Neural crest cell (in vitro differentiated cells): ENCODE data around the gene RALGAPA2. TPM values are rescaled to one million over a fixed set of nuclear protein-coding genes. Genes with fewer than 3 reads are reported as not detected.

ENCODE experiments used
- DNase-seq: peaks from one replicate; pipeline ENCODE4 v3.0.0; 2021; ENCODE audit warnings: low read depth, mixed read lengths, low spot score
- H3K27ac Mint-ChIP-seq: one replicate; pipeline ENCODE4 v1.8.0; 2021; ENCODE audit warnings: mild to moderate bottlenecking, mixed read lengths; ENCODE audit not compliant: unreplicated experiment
- H3K27me3 Mint-ChIP-seq: 2 replicates; pipeline ENCODE4 v1.8.0; 2021; ENCODE audit warnings: low read depth, mild to moderate bottlenecking, mixed read lengths
- H3K36me3 Mint-ChIP-seq: 2 replicates; pipeline ENCODE4 v1.8.0; 2021; ENCODE audit warnings: low read depth, mild to moderate bottlenecking, mixed read lengths
- H3K4me1 Mint-ChIP-seq: 2 replicates; pipeline ENCODE4 v1.8.0; 2021; ENCODE audit warnings: mixed read lengths
- H3K4me3 Mint-ChIP-seq: one replicate; pipeline ENCODE4 v1.8.0; 2021; ENCODE audit warnings: mild to moderate bottlenecking, mixed read lengths
- H3K9me3 Mint-ChIP-seq: 2 replicates; pipeline ENCODE4 v1.8.0; 2021; ENCODE audit warnings: mixed read lengths
- CTCF ChIP-seq: fragments of 200-600 bp; sonication (generic); conservative IDR thresholded peaks from 2 replicates; pipeline ENCODE4 v1.5.0; 2021; ENCODE audit warnings: antibody characterized with exemption, mild to moderate bottlenecking
- total RNA-seq: library from RNA; stranded (reverse); gene quantifications from 2 replicates; pipeline ENCODE4 v1.2.1, GENCODE V29; 2021

Gene RALGAPA2
- total RNA-seq, 1 donor from 2014 or later: 29.3 TPM

- Mint-ChIP-seq H3K27me3 (no peaks in the 10 kb centered on the region), H3K9me3 (no peaks in the 10 kb centered on the region), H3K4me1 (no peaks in the 10 kb centered on the region), H3K4me3 (no peak overlapping the region), H3K36me3 (peaks cover 18% of the 10 kb centered on the region), H3K27ac (no peak overlapping the region)
- no peak for TF ChIP-seq CTCF
- DNase-seq: no peak
Measured at GRCh38 chr20:20632644-20633043, 79.8 kb downstream of the RALGAPA2 start.

GRCh38 chr20:20630551-20630950 is 81.9 kb downstream of the RALGAPA2 start:
- H3K36me3 Mint-ChIP-seq: peaks cover 22% of the 10 kb centered on the region
- no peaks in the 10 kb centered on the region for H3K27me3 Mint-ChIP-seq
- no peak for TF ChIP-seq CTCF
- H3K4me3 Mint-ChIP-seq: no peak overlapping the region
- no peaks in the 10 kb centered on the region for H3K4me1 Mint-ChIP-seq
- DNase-seq: no peak
- H3K27ac Mint-ChIP-seq: no peak overlapping the region
- no peaks in the 10 kb centered on the region for H3K9me3 Mint-ChIP-seq

- Mint-ChIP-seq H3K4me1 (no peaks in the 10 kb centered on the region), H3K36me3 (peaks cover 19% of the 10 kb centered on the region), H3K27me3 (no peaks in the 10 kb centered on the region), H3K4me3 (no peak overlapping the region), H3K9me3 (no peaks in the 10 kb centered on the region), H3K27ac (no peak overlapping the region)
- no peak for DNase-seq
- TF ChIP-seq CTCF: no peak
Measured at GRCh38 chr20:20629556-20630188, 82.8 kb downstream of the RALGAPA2 start.

- H3K36me3 Mint-ChIP-seq: peaks cover 12% of the 10 kb centered on the region
- DNase-seq: no peak
- no peaks in the 10 kb centered on the region for H3K4me1 Mint-ChIP-seq
- no peak for TF ChIP-seq CTCF
- no peak overlapping the region for H3K4me3 Mint-ChIP-seq
- H3K27me3 Mint-ChIP-seq: no peaks in the 10 kb centered on the region
- no peaks in the 10 kb centered on the region for H3K9me3 Mint-ChIP-seq
- no peak overlapping the region for H3K27ac Mint-ChIP-seq
Measured at GRCh38 chr20:20628314-20628713, 84.1 kb downstream of the RALGAPA2 start.

GRCh38 chr20:20627471-20627870 is 85.0 kb downstream of the RALGAPA2 start:
- Mint-ChIP-seq H3K9me3 (no peaks in the 10 kb centered on the region), H3K4me3 (no peak overlapping the region), H3K36me3 (peaks cover 12% of the 10 kb centered on the region), H3K27me3 (no peaks in the 10 kb centered on the region), H3K4me1 (no peaks in the 10 kb centered on the region), H3K27ac (no peak overlapping the region)
- TF ChIP-seq CTCF: no peak
- no peak for DNase-seq
